HG02970 (cell line): ENCODE results near the gene ZNF563.

Source experiments
- ATAC-seq: cut with Tn5 transposase; IDR thresholded peaks from one replicate; pipeline ENCODE4 v1.9.1; 2021; ENCODE audit warnings: mild to moderate bottlenecking, moderate library complexity, moderate number of reproducible peaks; ENCODE audit not compliant: unreplicated experiment, low FRiP score

Gene ZNF563

DNA sequence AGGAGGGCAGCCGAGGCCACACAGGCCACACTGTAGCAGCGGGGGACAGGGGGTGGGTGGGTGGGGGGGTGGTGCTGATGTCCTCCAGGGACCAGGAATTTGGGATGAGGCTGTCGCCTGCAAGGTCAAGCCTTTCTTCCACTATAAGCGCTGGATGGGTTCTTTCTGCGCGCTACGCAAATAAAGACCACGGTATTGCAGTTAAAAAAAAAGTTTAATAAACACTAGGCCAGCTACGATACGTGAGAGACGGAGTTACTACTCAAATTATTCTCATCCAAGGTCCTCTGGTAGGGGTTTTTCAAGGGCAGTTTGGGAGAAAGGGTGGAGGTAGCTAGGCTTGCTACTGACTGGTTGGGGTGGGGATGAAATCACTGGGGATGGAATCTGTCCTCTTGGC lies 38.2 kb downstream of the ZNF563 start:
- ATAC-seq, result no peak

DNA sequence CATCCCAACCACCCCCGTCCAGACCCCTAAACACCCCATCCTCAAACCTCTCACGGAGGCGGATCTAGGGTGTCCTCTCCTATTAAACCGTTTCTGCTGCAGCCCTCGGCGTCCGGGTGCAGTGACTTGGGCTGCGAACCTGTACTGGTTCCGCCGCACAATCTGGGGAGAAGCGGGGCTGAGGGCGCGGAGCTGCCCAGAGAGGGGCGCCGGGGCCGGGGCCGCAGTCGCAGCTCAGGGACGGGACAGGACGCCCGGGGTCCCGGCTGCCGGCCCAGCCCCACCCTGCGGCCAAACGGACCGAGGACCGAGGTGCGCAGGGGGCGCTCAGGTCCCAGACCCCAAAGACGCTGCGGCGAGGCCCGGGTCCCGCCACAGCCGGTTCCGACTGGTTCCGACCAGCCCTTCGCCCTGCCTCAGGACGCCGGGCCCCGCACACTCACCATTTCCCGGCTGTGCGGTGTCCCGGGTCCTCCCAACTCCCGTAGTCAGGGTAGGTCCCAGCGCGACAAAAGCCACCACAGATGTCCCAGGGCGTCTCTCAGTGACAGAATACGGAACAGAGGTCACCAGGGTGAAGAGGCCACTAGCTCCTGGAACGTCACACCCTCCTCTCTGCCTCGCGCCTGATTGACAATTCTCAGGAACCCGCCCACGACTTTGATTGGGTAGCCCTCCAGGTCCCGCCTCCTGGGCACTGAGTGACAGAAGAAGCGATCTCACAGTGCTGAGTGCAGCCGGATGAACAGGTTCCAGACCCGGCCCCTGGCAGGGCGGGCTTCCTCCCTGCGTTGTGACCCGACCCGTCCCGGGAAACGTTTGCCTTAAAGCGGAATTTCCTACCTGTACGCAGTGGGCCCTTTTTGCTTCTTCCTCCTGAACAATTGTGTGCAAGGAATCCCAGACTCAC lies 38.9 kb downstream of the ZNF563 start, which contains the start of gene ZNF44:
ZNF44 (minus strand) TSS at position 635 of the 910 bp plus-strand sequence; CDS start at position 446, 189 bp downstream.
- ATAC-seq, result peak; percentile 71

DNA sequence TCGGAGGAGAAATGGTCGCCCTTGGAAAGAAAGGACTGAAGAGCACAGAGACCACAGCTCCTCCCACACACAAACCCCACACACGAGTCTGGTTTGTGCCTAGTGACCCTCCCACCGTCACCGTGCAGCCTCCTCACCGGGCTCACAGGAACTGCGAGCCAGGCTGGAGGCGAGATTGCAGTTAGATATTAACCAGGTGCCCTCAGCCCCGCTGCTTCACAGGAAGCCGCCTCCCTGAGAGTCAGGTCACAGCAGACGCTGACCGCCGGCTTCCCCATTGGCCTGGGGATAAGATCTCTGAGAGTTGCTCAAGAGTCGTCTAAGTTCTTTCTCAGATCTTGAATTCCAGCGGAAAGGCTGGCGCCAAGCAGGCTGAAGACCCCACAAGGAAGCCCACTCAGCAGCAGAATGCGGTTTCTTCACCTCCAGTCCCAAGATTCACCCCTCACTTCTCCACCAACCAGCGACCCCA lies 39.6 kb downstream of the ZNF563 start:
- ATAC-seq, result peak; percentile 31

DNA sequence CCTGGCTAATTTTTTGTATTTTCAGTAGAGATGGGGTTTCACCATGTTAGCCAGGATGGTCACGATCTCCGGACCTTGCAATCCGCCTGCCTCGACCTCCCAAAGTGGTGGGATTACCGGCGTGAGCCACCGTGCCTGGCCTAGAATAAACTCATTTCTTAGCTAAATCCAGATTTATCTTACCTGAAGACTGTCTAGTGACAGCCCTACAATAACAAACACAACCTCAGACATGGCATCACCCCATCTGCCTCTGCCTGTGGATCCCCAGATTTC lies 43.7 kb downstream of the ZNF563 start:
- no peak for ATAC-seq

DNA sequence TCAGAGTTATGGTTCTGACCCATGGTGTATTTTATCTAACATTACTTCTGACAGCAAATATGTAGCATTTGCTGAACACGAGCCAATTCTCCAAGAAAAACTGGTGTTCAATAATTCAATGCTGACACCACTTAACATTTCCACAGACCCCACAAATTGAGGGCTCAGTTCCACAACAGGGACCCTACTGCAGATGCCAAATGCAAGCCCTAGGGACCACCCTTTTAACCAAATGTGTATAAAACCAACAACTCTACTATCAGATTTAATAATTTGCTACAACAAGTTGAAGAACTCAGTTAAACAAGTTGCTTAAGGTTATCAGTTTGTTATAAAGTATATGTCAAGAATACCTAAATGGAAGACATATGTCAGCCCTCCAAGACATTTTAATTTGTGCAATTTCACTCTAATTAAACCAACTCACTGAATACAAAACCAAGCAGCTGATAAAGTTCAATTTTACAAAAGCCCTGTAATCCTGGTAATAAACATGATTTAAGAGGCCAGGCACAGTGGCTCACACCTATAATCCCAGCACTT lies 45.4 kb downstream of the ZNF563 start:
- no peak for ATAC-seq

DNA sequence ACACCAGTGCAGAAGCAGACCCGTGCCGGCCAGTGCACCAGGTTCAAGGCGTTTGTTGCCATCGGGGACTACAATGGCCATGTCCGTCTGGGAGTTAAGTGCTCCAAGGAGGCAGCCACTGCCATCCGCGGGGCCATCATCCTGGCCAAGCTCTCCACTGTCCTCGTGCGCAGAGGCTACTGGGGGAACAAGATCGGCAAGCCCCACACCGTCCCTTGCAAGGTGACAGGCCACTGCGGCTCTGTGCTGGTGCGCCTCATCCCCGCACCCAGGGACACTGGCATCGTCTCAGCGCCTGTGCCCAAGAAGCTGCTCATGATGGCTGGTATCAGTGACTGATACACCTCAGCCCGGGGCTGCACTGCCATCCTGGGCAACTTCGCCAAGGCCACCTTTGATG lies 48.8 kb downstream of the ZNF563 start:
- no peak for ATAC-seq

DNA sequence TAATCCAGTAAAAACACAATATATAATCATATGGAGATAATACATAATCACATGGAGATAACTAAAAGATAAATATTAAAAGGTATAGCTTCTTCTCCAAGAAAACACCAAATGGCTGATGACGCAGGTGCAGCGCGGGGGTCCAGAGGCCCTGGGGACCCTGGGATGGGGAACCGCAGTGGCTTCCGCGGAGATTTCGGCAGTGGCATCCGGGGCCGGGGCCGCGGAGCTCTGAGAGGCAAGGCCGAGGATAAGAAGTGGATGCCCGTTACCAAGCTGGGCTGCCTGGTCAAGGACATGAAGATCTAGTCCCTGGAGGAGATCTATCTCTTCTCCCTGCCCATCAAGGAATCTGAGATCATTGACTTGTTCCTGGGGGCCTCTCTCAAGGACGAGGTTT lies 49.2 kb downstream of the ZNF563 start:
- no peak for ATAC-seq

DNA sequence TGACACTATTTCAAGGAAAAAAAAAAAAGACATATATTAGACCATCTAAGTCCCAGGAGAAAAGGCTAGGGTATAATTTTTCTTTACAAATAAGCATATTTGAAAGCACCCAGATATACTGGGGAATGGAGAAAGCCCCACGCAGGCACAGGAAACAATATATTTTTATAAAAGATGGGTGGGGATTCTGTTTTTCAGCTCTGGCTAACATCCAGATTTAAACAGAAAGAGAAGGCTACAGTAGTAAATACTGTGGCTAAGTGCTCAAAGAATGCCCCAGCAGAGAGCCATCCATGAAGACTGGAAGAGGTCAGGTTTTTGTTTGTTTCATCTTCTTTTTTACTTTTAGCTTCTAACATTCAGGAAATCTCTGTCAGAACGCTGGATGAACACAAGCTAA lies 54.7 kb downstream of the ZNF563 start:
- no peak for ATAC-seq

DNA sequence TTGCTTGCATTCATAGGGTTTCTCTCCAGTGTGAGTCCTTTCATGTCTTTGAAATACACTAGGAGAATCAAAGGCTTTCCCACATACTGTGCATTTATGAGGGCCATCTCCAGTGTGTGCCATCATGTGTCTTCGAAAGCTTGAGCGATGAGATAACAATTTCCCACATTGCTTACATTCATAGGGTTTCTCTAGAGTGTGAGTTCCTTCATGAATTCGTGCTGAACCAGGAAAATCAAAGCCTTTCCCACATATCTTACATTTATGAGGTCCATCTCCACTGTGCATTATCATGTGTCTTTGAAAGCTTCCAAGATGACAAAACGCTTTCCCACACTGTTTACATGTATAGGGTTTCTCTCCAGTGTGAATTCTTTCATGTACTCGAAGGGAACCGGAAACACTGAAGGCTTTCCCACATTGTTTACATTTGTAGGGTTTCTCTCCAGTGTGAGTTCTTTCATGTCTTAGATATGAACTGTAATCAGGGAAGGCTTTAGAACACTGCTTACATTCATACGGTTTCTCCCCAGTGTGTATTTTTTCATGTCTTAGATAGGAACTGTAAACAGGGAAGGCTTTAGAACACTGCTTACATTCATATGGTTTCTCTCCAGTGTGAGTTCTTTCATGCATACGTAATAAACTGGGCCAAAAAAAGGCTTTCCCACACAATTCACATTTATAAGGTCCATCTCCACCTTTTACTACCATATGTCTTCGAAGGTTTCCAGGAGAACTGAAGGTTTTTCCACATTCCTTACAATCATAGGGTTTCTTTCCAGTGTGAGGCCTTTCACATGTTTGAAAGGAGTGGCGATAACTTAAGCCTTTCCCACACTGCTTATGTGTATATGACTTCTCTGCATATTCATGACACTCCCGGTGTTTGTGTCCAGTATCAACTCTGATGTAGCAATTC lies 60.2 kb downstream of the ZNF563 start:
- no peak for ATAC-seq

DNA sequence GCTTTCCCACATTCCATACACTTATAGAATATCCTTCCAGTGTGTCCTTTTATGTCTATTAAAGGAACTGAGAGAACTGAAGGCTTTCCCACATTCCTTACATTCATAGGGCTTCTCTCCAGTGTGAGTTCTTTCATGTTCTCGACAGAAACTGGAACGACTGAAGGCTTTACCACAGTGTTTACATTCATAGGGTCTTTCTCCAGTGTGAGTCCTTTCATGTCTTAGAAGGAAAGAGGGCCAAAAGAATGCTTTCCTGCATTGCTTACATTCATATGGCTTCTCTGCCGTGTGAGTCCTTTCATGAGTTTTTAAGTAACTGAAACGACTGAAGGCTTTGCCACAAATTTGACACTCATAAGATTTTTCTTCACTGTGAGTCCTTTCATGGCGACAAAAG lies 61.0 kb downstream of the ZNF563 start:
- ATAC-seq, result no peak

DNA sequence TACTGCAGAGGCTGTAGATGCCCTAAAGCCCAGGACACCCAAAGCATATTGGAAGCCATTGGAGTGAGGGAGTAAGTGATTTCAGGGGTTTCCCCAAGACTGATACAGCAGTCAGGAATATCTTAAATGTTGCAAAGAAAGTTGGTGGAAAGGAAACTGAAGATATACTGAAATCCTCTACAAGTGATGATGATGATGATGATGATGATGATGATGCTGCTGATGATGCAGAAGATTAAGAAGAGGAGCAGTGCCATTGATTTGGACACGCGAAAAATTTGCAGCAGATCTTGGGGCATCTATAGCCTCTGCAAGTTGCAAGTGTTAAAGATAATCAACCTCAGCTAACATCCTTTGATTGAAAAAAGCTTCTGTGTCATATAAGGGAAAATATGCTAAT lies 62.6 kb downstream of the ZNF563 start:
- no peak for ATAC-seq
